Upper lobe of left lung (tissue), 4 donors: ENCODE data around the gene B4GALT4.
"Not testable (repeated sequence)": the region's sequence is repeated elsewhere in the genome, so short reads cannot be mapped to it uniquely, and the experiment has no call there.

Source experiments
- POLR2AphosphoS5 ChIP-seq, 2 donors: sonication (generic); formaldehyde crosslinking; IDR thresholded peaks; one replicate each; pipeline ENCODE4 v1.5.1; 2017; ENCODE audit warnings: antibody characterized with exemption in 2 of 2
- TF ChIP-seq, protein P1 (sequence below), 6 experiments: fragments of 450-650 bp in 4 of 6; fragments of 200-600 bp in 2 of 6; sonication (generic) in 2 of 6; IDR thresholded peaks; one replicate each; pipeline ENCODE4 v1.5.1; 2016 to 2019; ENCODE audit warnings: antibody characterized with exemption in 6 of 6

DNA sequence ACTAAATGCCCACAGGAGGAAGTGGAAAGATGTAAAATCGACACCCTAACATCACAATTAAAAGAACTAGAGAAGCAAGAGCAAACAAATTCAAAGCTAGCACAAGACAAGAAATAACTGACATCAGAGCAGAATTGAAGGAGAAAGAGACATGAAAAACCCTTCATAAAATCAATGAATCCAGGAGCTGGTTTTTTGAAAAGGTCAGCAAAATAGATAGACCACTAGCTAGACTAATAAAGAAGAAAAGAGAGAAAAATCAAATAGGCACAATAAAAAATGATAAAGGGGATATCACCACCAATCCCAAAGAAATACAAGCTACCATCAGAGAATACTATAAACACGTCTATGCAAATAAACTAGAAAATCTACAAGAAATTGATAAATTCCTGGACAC lies 29.5 kb upstream of the B4GALT4 start:
- TF ChIP-seq POLR2AphosphoS5 (IDR thresholded peaks at IDR 0.05) = not testable (repeated sequence)
- TF ChIP-seq, protein P1, sequence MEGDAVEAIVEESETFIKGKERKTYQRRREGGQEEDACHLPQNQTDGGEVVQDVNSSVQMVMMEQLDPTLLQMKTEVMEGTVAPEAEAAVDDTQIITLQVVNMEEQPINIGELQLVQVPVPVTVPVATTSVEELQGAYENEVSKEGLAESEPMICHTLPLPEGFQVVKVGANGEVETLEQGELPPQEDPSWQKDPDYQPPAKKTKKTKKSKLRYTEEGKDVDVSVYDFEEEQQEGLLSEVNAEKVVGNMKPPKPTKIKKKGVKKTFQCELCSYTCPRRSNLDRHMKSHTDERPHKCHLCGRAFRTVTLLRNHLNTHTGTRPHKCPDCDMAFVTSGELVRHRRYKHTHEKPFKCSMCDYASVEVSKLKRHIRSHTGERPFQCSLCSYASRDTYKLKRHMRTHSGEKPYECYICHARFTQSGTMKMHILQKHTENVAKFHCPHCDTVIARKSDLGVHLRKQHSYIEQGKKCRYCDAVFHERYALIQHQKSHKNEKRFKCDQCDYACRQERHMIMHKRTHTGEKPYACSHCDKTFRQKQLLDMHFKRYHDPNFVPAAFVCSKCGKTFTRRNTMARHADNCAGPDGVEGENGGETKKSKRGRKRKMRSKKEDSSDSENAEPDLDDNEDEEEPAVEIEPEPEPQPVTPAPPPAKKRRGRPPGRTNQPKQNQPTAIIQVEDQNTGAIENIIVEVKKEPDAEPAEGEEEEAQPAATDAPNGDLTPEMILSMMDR (IDR thresholded peaks at IDR 0.05) = not testable (repeated sequence)
